Gastroesophageal sphincter (tissue), 4 donors: ENCODE results near the gene PALD1. TPM values are rescaled to one million over a fixed set of nuclear protein-coding genes. Genes with fewer than 3 reads are reported as not detected.

Experiments used
- ATAC-seq: fragments of 150-250 bp; one replicate; pipeline ENCODE4 v1.9.1; 2016; ENCODE audit warnings: mild to moderate bottlenecking, moderate library complexity
- H3K27ac ChIP-seq, 4 donors: fragments of 200-600 bp; sonication (generic) in 3 of 4; 1 replicate in 3 of 4; 2 replicates in 1 of 4; pipeline ENCODE4 v1.5.1; 2016 to 2019
- H3K27me3 ChIP-seq: fragments of 200-600 bp; sonication (generic); one replicate; pipeline ENCODE4 v1.5.1; 2019
- H3K36me3 ChIP-seq, 2 donors: fragments of 200-600 bp; sonication (generic); one replicate each; pipeline ENCODE4 v1.5.1; 2019; ENCODE audit warnings: control low read depth in 1 of 2
- H3K4me1 ChIP-seq, 3 donors: fragments of 200-600 bp; sonication (generic); 1 replicate in 2 of 3; 2 replicates in 1 of 3; pipeline ENCODE4 v1.5.1; 2016 to 2019; ENCODE audit warnings: control low read depth in 2 of 3
- H3K4me3 ChIP-seq, 2 donors: fragments of 200-600 bp; sonication (generic); one replicate each; pipeline ENCODE4 v1.5.1; 2019; ENCODE audit warnings: mild to moderate bottlenecking in 1 of 2, moderate library complexity in 1 of 2
- H3K9me3 ChIP-seq, 3 donors: fragments of 200-600 bp; sonication (generic); one replicate each; pipeline ENCODE4 v1.5.1; 2017 to 2019; ENCODE audit warnings: control low read depth in 2 of 3
- CTCF ChIP-seq, 4 experiments: fragments of 200-600 bp in 2 of 4; fragments of 450-650 bp in 2 of 4; sonication (generic) in 1 of 4; IDR thresholded peaks; one replicate each; pipeline ENCODE4 v1.5.1; 2017 to 2019; ENCODE audit warnings: antibody characterized with exemption in 4 of 4, mild to moderate bottlenecking in 2 of 4, moderate library complexity in 2 of 4
- EP300 ChIP-seq: sonication (generic); formaldehyde crosslinking; IDR thresholded peaks from one replicate; pipeline ENCODE4 v1.6.1; 2017; ENCODE audit warnings: antibody characterized with exemption, mild to moderate bottlenecking
- POLR2A ChIP-seq, 2 donors: fragments of 450-650 bp; IDR thresholded peaks; one replicate each; pipeline ENCODE4 v1.6.1; 2017; ENCODE audit warnings: antibody characterized with exemption in 2 of 2, mild to moderate bottlenecking in 2 of 2, moderate library complexity in 1 of 2
- POLR2AphosphoS5 ChIP-seq: sonication (generic); formaldehyde crosslinking; IDR thresholded peaks from one replicate; pipeline ENCODE4 v1.6.1; 2017; ENCODE audit warnings: antibody characterized with exemption
- WGBS, 2 donors: methylation state at CpG; one replicate each; pipeline ENCODE4 v1.1.5; 2018; ENCODE audit warnings: low coverage in 1 of 2; 5-methylcytosine and 5-hydroxymethylcytosine counted together
- total RNA-seq, 4 donors: library from RNA; depleted of rRNA; stranded (reverse); fragments of >200 nt; gene quantifications; one replicate each; pipeline ENCODE4 v1.1.0, GENCODE V29; 2016

Gene PALD1
- total RNA-seq, 4 donors from 2014 or later, result 12.5 to 19.8 (median 14.7) TPM

GRCh38 chr10:70567603-70568002, 89.0 kb downstream of the PALD1 start:
- Histone ChIP-seq H3K27me3 (no peaks in the 10 kb centered on the region), H3K36me3 (peaks cover 0 to 65% of the 10 kb centered on the region in 2 donors), H3K4me3 (no peak overlapping the region), H3K4me1 (peaks cover 0 to 6% (median 0%) of the 10 kb centered on the region in 3 donors), H3K27ac (no peak overlapping the region), H3K9me3 (no peaks in the 10 kb centered on the region)
- TF ChIP-seq POLR2AphosphoS5 (no peak), POLR2A (IDR thresholded peaks at IDR 0.05) (no peak), CTCF (IDR thresholded peaks at IDR 0.05) (no peak), EP300 (no peak)
- 70 to 100% methylated on average over 1 to 2 of the region's 4 CpGs for WGBS, 2 donors
- no peak for ATAC-seq

- WGBS, 2 donors, result 76 to 89% methylated on average over 2 to 3 of the region's 3 CpGs
- H3K36me3 ChIP-seq, result peaks cover 0 to 65% of the 10 kb centered on the region in 2 donors
- peaks cover 0 to 4% (median 0%) of the 10 kb centered on the region in 3 donors for H3K4me1 ChIP-seq
- no peaks in the 10 kb centered on the region for H3K27me3 ChIP-seq
- ATAC-seq, result no peak
- H3K9me3 ChIP-seq, result no peaks in the 10 kb centered on the region
- no peak overlapping the region for H3K27ac ChIP-seq
- TF ChIP-seq EP300 (no peak), POLR2AphosphoS5 (no peak)
- no peak overlapping the region for H3K4me3 ChIP-seq
Observed at GRCh38 chr10:70568113-70568512, 89.5 kb downstream of the PALD1 start.

GRCh38 chr10:70568781-70569495, 90.4 kb downstream of the PALD1 start:
- Histone ChIP-seq H3K4me1 (no peaks in the 10 kb centered on the region), H3K27me3 (no peaks in the 10 kb centered on the region), H3K27ac (no peak overlapping the region), H3K4me3 (no peak overlapping the region), H3K9me3 (no peaks in the 10 kb centered on the region), H3K36me3 (peaks cover 0 to 64% of the 10 kb centered on the region in 2 donors)
- WGBS, 2 donors, result 90% methylated on average over 2 of the region's 7 CpGs; no CpG with 5 or more reads in 1 of the 2 donors
- TF ChIP-seq POLR2AphosphoS5 (no peak), EP300 (no peak), CTCF (IDR thresholded peaks at IDR 0.05) (no peak), POLR2A (IDR thresholded peaks at IDR 0.05) (no peak)
- no peak for ATAC-seq

- Histone ChIP-seq H3K4me3 (no peak overlapping the region), H3K27ac (no peak overlapping the region), H3K27me3 (no peaks in the 10 kb centered on the region), H3K36me3 (peaks cover 0 to 41% of the 10 kb centered on the region in 2 donors), H3K9me3 (no peaks in the 10 kb centered on the region), H3K4me1 (peaks cover 0 to 10% (median 9%) of the 10 kb centered on the region in 3 donors)
- ATAC-seq, result no peak
- WGBS, 2 donors, result 100% methylated on average over 1 of the region's 4 CpGs; no CpG with 5 or more reads in 1 of the 2 donors
- TF ChIP-seq POLR2A (IDR thresholded peaks at IDR 0.05) (no peak), CTCF (IDR thresholded peaks at IDR 0.05) (no peak), EP300 (no peak), POLR2AphosphoS5 (no peak)
Observed at GRCh38 chr10:70571236-70571635, 92.7 kb downstream of the PALD1 start.

GRCh38 chr10:70571636-70572439, 93.3 kb downstream of the PALD1 start:
- Histone ChIP-seq H3K4me1 (peaks cover 0 to 16% (median 12%) of the 10 kb centered on the region in 3 donors), H3K36me3 (peaks cover 0 to 35% of the 10 kb centered on the region in 2 donors), H3K27ac (no peak overlapping the region), H3K9me3 (no peaks in the 10 kb centered on the region), H3K27me3 (no peaks in the 10 kb centered on the region), H3K4me3 (no peak overlapping the region)
- TF ChIP-seq CTCF (IDR thresholded peaks at IDR 0.05), result no peak
- TF ChIP-seq POLR2AphosphoS5, result no peak
- TF ChIP-seq POLR2A (IDR thresholded peaks at IDR 0.05), result no peak
- TF ChIP-seq EP300, result no peak
- WGBS, 2 donors, result 75 to 93% methylated on average over 3 to 9 of the region's 16 CpGs
- ATAC-seq, result no peak
